Measurements from ENCODE around the gene NCOA1.
"Not testable (repeated sequence)": the region's sequence is repeated elsewhere in the genome, so short reads cannot be mapped to it uniquely, and the experiment has no call there.

NCOA1 gene

DNA sequence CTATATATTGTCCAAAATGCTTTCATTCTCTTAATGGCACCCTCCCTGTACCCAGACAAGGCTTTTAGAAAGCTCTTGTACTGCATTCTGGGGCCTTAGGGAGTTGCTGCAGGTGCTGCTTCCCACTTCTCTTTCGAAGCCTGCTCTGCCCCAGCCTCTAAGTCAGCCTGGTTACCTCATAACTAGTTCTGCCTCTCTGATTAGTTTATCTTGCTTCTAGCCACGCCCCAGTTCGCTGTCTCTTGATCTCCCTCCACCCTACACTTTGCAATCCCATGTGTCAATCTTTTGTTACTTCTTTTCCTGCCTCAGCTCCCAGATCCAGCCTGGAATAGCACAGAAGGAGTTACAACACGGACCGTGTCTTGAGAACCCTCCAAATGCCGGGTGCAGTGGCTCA lies 13.8 kb upstream of the NCOA1 start:
- no peak for DNase-seq (ENCODE audit: low spot score)

DNA sequence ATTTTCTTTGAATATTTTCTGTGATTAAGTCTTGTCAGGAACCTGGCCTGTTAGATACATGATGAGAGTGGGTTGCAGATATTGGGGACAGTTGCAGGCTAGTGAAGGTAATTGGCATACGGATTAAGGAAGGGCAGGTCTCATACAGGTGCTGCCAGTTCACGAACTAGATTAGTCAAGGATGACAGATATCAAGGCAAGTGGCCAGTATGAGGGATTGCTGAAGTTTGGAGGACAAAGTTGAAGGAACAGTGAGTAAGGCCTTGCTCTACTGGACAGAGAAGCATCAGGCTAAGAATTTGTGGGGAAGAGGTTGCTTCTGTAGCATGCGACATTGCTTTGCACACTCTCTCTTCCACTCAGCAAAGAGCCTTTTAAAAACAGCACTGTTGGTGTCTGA lies 12.8 kb upstream of the NCOA1 start:
- DNase-seq (ENCODE audit: low spot score): no peak

DNA sequence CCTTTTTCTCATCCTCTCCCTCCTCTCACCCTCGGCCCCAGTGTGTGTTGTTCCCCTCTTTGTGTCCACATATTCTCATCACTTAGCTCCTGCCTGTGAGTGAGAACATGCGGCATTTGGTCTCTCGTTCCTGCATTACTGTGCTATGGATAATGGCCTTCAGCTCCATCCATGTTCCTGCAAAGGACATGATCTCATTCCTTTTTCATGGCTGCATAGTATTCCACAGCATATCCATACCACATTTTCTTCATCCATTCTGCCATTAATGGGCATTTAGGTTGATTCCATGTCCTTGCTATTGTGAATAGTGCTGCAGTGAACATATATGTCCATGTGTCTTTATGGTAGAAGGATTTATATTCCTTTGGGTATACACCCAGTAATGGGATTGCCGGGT lies 10.8 kb upstream of the NCOA1 start:
- no peak for DNase-seq (ENCODE audit: low spot score)

DNA sequence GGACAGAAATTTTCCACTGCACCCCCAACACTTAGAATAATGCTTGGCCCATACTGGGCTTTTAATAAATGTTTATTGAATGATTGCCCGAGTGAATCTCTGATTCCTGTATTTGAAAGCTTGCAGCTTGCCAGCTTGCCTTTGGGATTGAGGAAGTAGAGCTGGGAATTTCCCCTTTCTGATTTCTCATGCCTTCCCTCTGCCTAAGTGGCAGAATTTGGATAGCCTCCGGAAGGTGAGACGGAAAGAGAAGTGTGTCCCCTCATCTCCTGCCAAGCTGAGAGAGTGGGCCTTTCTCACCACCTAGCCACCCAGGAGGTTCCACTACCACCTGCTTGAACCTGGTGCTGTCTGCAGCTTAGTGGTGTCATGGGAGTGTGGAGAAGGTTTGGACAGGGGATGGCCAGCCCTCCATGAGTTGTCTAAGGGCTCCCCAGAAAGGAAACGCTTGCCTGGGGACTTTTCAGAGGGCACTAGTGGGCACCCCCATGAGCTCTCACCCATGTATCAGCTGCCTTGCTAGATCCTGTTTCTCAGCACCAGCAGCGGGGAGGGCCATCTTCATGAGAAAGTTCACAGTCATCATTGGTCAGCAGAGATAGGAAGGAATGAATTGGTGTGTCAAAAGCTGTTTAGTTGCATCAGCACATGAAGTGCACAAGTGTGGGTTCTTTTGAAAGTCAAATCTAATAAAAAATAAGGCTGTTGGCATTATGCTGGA lies 8.6 kb upstream of the NCOA1 start:
- no peak for DNase-seq (ENCODE audit: low spot score)

DNA sequence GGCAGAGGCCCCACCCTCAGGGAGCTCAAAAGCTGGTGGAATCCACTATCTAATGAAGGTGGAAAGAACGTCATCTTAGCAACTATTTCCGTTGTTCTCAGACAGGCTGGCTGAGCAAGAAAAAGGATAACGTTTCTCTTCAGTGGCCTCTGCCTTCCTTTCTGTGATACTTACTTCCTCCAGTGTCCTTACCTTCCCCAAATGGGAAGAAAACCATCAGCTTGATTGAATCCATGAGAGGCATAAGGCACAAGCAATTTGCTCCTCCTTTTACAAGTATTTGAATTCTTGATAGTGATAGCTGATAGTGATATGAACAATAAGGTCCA lies 8.1 kb upstream of the NCOA1 start:
- DNase-seq (ENCODE audit: low spot score): no peak

DNA sequence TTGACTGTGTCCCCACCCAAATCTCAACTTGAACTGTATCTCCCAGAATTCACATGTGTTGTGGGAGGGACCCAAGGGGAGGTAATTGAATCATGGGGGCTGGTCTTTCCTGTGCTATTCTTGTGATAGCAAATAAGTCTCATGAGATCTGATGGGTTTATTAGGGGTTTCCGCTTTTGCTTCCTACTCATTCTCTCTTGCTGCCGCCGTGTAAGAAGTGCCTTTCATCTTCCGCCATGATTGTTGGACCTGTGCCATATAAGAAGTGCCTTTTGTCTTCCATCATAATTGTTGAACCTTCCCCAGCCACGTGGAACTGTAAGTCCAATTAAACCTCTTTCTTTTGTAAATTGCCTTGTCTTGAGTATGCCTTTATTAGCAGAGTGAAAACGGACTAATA lies 6.4 kb upstream of the NCOA1 start:
- not testable (repeated sequence) for DNase-seq (ENCODE audit: low spot score)

DNA sequence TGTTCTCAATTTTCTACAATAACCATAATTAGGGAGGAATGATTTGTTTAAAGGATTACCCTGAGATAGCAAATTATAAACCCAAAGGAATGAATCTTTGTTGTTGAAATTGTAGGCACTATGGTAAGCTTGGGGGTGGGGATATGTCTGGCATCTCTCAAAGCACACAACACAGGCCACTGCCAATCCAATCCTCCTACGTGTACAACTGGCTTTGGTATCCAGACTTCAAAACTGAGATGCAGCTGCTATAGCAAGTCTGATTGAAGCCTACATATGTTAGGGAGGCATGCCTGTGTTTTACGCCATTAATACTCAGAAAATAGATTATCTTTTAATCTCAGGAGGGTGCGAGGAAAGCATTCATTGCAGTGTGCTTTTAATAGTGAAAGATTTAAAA lies 5.9 kb upstream of the NCOA1 start:
- no peak for DNase-seq (ENCODE audit: low spot score)

DNA sequence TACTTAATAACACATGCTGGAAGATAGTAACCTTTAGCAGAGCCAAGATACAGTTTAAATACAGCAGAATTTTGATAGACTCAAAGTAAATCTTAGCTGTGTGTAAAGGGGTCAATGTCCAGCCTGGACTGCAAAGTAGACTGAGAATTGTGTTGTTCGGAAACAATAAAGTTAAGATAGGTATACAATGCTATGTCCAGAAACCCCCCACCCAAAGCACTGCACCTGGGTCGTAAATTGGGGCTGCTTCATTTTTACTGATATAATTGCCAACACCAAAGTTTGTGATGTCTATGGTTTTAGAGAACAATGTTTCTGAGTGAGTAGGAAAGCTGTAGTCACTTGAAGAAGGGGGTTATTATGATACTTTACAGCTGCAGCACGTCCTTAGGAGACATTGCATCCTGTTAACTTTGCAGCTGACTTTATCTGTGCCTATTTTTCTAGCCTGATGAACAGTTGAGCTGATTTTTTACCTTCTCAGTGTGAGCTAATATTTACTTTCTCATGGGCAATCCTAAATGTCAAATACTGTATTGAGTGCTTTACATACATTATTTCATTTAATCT lies 4.3 kb upstream of the NCOA1 start:
- no peak for DNase-seq (ENCODE audit: low spot score)

DNA sequence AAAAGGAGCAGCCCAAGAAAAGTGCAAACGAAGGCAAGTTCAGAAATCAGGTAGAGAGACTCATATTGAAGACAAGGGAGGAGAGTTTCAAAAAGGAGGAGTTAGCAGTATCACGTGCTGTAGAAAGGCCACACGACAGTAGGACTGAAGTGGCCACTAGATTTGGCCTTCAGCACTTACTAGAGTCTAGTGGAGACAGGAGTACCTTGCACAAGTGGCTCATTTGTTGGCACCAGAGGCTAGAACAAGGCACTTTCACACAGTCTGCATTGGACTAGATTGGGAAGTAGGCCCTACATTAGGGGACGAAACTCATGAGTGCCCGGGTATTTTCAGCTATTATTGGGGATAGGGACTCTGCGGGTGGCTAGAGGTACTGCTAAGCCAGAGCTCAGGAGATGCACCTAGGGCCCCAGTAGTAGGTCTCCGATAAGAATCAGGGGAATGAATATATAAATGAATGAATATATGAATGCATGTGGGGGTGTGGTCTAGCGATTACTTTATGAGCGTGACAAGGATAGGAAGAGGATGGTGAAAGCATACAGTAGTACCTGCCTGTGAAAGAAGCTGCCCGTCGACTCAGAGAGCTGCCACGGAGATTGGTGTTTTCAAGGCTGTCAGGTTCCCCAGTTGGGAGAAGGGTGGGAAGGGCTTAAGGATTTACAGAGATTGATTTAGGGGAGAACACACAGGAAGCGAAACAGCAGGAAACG lies 1.4 kb upstream of the NCOA1 start:
- DNase-seq (ENCODE audit: low spot score): no peak

DNA sequence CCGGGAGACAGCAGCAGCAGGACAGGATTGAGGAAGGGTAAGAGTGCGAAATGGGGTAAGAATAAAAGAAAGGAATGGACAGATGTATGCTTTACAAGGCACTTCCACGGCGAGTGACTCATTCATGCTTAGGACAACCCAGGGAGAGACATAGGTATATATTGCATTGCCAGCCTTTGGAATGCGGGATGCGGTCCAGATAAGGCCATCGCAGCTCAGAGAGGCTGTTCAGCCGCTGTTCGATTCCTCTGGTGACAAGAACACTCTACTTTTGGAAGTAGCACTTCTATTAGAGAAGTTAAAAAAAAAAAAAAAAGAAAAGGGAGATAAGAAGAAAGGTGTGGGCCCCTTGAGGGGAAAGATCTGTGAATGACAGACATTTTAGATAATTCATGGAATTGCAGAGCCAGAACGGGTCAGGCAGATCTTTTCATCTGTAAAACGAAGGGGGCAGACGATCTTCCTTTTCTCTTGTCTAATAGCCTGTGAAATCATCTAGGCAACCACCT lies 819 bp upstream of the NCOA1 start:
- peak; percentile 27 for DNase-seq (ENCODE audit: low spot score)

DNA sequence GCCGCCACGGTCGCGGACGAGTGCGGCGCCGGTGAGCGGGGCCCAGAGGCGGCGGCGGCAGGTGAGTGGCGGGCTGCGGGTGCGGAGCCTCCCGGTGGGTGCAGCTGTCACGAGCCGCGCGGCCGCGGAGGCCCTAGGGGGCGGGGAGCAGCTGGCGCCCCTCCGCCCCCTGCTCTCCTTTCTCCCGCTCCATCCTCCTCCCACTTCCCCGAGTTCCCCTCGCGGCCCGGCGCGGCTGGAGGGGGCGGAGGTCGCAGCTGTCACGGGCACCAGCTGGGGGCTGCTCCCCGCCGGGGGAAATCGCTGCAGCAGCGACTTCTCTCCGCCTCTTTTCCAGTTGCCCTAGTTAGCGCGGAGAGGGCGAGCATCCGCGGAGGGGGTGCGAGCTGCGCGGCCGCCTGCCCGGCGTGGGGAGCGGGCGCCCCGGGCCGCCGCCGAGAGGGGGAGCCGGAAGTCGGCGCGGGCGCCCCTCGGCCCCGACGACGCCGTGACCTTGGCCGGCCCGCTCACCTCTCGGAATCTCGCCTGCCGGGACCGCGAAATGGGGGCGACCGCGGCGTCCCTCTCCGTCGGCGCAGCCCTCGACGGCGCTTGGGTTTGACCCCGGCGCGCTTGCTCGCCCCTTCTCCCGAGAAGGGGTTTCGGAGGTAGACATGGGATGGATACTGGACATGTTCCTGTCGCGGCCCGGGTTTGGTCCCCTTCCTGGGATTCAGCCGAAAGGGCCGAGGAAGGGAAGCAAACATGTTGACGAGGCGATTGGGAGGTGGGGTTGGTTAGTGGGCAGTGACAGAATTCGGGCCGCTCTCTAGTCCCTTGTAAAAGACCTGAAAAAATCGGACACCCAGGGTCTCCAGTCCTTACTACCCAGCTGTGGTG lies 727 bp downstream of the NCOA1 start:
- DNase-seq (ENCODE audit: low spot score): peak; percentile 65

DNA sequence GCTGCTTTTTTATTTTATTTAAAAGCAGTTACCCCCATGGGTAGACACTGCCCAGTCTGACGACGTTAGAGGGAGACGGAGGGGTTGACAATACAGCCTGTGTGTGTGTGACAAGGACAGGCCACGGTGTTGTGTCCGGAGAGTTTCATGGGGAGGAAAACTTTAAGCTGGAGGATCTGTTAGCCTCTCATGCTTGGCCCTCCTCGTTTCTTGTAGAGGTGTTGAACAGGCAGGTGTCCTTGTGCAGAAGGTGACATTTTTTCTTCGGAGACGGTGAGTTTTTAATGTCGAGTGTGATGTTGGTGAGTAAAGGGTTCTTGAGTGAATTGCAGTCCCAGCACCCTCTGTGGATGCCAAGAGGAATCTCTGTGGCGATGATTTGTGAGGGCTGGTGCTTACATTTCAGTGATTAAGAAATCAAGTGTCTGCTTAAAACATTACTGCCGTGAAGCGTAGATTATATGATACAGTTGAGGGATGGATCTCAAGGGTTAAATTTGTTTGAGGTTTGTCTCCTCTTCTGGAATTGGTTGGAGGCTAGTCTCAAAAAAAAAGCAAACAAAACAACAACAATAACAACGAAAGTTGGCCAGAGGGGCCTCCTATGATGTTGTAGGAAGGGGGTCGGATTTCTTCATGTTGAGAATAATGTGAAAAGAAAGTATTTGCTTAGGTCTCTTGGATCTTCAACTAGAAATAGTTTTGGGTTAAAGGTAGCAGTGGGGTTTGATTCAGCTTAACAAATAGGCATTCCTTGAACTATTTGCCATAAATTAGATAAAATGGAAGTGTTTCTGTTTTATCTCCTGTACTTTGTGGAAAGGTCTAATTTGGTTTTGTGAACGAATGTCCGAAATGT lies 1.6 kb downstream of the NCOA1 start:
- no peak for DNase-seq (ENCODE audit: low spot score)

DNA sequence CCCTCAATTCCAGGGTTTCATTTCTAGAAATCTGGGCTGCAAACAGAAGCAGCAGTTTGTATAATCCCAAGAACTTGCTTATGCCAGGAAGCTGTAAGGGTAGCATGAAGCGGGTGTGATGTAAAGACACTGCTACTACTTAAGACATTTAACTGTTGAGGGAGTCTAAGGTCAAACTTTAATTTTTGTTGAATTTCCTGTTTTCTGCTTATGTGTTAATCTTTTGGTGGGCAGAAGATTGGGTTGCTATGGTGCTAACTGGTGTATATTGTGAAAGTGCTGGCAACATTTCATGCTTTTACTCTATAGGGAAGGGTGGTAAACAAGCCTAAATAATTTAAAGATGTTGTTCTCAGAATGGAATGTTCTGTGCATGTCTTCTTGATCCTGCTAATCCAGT lies 2.7 kb downstream of the NCOA1 start:
- no peak for DNase-seq (ENCODE audit: low spot score)

DNA sequence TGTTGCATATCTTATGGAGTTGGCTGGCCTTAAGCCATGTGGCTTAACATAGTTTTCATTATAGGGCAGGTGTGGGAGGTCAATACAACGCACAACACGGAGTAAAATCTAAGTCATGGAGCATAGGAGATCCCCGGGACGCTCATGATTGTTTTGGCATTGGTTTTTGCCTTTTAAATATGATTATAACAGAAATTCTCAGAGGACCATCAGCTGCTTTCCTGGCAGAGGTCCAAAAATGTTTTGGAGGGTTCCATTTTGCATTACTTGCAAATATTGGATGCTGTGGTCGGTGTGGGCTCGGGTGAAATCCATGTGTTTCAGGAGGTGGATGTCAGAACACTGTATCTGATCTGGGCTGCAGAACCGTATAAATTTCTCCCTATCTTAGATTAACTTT lies 3.4 kb downstream of the NCOA1 start:
- DNase-seq (ENCODE audit: low spot score): no peak

DNA sequence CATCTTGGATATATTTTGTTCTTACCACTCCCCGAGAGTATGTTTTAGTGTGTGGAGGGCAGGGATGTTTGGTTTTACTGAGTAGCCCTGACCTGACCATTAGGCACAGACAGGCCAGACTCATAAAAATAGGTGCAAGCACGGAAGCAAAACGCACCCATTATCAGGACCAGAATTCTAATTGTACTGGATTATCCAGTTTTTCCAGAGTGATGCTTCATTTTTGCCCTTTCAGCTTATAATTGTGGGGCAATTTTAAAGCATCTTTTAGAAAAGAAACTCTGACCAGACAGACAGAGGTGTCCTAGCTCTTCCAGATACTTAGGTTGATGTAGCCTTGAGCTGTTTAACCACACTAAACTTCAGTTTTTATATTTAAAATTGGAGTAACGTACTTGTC lies 4.4 kb downstream of the NCOA1 start:
- DNase-seq (ENCODE audit: low spot score): no peak

DNA sequence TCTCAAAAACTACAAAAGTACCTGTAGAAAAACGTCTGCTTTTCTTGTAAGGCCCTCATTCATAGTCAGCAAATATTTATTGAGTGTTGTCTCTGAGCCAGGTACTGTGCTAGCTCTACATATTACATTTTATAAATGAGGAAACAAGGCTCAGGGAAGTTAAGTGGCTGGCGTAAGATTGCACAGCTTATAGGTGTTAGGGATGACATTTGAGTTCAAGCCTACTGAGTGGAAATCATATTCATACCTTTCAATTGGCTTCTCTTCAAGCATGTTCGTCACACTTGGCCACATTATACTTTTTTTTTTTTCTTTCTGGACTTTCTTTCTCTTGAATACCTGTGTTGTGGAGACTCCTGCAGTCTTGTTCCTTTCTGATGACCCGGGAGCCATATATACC lies 5.9 kb downstream of the NCOA1 start:
- no peak for DNase-seq (ENCODE audit: low spot score)

DNA sequence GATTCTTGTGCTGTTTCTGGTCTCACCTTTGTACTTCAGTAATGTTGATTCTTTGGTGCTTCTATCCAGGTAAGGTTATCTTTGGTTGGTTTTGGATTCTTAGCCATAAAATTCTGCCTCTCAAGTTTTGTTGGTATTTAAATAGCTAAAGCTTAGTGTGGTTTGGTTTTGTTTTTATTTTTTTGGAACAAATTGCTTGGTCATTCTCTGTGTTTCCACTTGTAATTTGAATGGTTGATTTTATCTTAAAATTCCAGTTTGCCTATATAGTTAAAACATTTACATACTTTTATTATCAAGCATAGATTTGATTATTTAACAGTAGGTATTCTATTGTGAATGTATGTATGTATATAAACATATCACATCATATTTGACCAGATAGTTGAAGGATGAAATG lies 6.6 kb downstream of the NCOA1 start:
- no peak for DNase-seq (ENCODE audit: low spot score)

DNA sequence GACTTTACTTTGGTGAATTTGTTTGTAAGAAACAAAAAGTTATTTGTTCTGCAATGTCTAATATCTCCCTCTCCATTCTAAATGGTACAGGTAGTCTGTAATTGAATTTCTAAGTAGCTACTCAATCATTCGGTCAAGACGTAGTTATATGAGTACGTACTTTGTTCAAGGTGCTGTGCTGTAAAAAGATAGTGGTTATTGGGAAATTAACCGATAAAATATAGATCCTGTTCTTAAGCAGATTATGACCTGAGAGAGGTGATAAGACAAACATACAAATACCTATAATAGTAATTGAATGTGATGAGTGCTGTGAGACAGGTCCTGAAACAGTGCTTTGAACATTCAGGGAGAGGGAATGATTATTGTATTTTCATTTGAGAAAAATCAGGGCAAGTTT lies 7.1 kb downstream of the NCOA1 start:
- no peak for DNase-seq (ENCODE audit: low spot score)

DNA sequence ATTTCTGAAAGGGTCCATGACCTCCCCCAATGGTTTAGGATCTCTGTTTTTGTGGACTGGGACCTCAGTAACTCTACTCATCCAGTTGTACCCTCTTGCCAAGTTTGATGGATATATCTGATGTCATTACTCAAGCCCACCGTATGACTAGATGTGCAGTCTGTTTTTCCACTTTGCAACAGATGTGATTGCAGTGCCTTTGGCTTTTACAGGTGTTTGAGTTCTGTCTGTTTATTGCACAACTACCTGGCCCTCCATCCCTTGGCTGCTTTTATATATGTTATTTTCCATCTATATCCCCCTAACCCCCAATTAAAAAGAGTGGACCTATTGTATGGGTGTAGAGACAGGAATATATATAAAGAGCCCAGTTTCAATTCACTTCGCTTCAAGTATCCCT lies 10.8 kb downstream of the NCOA1 start:
- no peak for DNase-seq (ENCODE audit: low spot score)

DNA sequence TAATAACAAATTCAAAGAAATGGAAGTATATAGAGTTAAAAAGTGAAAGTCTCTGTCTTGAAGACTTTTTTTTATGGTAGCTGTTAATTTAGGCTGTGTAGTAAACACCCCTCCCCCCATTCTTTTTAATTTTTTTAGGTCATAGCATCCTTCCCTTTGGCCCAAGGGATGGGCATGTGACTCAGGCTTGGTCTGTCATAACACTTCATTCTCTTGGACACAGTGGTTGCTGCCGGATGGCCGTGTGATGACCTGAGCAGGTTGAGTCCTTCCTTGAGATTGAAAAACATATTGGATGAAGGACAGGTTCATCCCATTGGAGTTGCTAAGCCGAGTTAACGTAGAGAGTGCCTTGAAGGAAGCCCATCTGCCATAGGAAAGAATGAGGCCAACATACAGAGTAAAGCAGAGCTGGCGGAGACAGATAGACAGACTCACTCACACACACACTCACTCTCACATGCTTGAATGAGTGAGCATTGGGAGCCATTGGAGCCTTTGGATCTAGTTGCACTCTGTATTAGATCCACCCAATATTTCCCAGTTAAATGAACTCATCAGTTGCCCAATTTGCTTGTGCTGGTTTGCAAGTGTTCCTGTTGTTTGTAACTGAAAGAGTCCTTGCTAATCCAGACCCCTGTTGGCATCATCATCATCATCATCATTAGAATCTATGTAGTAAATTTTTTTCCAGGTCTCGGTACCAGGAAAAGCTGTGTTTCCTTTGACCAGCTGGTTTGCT lies 14.7 kb downstream of the NCOA1 start:
- no peak for DNase-seq (ENCODE audit: low spot score)

DNA sequence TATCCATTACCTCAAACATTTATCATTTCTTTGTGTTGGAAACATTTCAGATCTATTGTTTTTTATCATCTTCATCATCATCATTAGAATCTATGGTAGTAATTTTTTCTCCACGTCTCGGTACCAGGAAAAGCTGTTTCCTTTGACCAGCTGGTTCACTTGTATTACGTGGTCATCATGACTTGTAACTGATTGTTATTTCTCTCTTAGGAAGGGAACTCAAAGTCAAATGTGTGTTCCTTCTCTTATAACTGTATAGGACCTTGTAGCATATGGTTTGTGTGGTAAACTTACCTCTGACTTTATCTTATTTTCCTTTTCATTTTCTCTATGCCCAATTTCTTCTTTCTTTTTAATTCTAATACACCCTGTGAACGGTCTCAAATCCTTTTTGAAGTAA lies 16.5 kb downstream of the NCOA1 start:
- DNase-seq (ENCODE audit: low spot score): no peak

All from HuH-7.5 (cell line).